Raji (cell line): ENCODE measurements around the gene COX7A1.

Experiments
- POLR2A ChIP-seq: IDR thresholded peaks from 2 replicates; pipeline ENCODE4 v1.6.1; 2011; ENCODE audit warnings: low read depth, low read length, control low read depth; ENCODE audit not compliant: insufficient read depth

COX7A1 gene

GRCh38 chr19:36101550-36102327 is 50.5 kb downstream of the COX7A1 start:
- no peak for TF ChIP-seq POLR2A
